MM.1S (cell line): Measurements from ENCODE around the gene AEN.

Experiments
- EZH2 ChIP-seq: fragments of 300-600 bp; sonication (generic); optimal IDR thresholded peaks from 2 replicates; pipeline ENCODE3; 2017; ENCODE audit warnings: low read depth, mild to moderate bottlenecking, antibody characterized with exemption, low read length, mixed read lengths
- EZH2phosphoT487 ChIP-seq: fragments of 300-600 bp; sonication (generic); IDR thresholded peaks from 2 replicates; pipeline ENCODE4 v1.6.1; 2018; ENCODE audit warnings: antibody characterized with exemption, low read length
- TF ChIP-seq, protein P1 (sequence below): fragments of 300-600 bp; sonication (generic); IDR thresholded peaks from 2 replicates; pipeline ENCODE4 v1.5.1; 2016; ENCODE audit warnings: antibody characterized with exemption, low read length, mixed read lengths

GRCh38 chr15:88613074-88613944, 7.8 kb upstream of the AEN start:
- TF ChIP-seq, protein P1, sequence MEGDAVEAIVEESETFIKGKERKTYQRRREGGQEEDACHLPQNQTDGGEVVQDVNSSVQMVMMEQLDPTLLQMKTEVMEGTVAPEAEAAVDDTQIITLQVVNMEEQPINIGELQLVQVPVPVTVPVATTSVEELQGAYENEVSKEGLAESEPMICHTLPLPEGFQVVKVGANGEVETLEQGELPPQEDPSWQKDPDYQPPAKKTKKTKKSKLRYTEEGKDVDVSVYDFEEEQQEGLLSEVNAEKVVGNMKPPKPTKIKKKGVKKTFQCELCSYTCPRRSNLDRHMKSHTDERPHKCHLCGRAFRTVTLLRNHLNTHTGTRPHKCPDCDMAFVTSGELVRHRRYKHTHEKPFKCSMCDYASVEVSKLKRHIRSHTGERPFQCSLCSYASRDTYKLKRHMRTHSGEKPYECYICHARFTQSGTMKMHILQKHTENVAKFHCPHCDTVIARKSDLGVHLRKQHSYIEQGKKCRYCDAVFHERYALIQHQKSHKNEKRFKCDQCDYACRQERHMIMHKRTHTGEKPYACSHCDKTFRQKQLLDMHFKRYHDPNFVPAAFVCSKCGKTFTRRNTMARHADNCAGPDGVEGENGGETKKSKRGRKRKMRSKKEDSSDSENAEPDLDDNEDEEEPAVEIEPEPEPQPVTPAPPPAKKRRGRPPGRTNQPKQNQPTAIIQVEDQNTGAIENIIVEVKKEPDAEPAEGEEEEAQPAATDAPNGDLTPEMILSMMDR: no peak
- TF ChIP-seq EZH2 (no peak), EZH2phosphoT487 (no peak)
